Measurements from ENCODE around the gene XYLT1.

Gene XYLT1

GRCh38 chr16:17204206-17204605 lies 266.6 kb downstream of the XYLT1 start:
- no peaks in the 10 kb centered on the region for H3K9me3 ChIP-seq (replicated peaks in 1 of 11)
- H3K9ac ChIP-seq, result peak overlapping the region in 4 of 11 experiments; percentile 11 to 33 (median 22); a peak in 5 of 22 replicates
- peak overlapping the region in 5 of 11 experiments; percentile 29 to 48 (median 41); a peak in 9 of 22 replicates for H3K27ac ChIP-seq
- peaks cover 0 to 61% (median 23%) of the 10 kb centered on the region in 11 experiments; a peak in 14 of 22 replicates for H4K20me1 ChIP-seq
- H3K4me2 ChIP-seq, result peak overlapping the region; percentile 54 to 79 (median 68)
- H3K4me1 ChIP-seq, result peaks cover 29 to 42% (median 37%) of the 10 kb centered on the region in 10 experiments
- no peak for TF ChIP-seq Cebpa-rat (IDR thresholded peaks at IDR 0.05)
- no peak overlapping the region for H3K4me3 ChIP-seq
- no peaks in the 10 kb centered on the region for H3K27me3 ChIP-seq
- H3K36me3 ChIP-seq, result peaks cover 12 to 49% (median 29%) of the 10 kb centered on the region in 11 experiments

DNA sequence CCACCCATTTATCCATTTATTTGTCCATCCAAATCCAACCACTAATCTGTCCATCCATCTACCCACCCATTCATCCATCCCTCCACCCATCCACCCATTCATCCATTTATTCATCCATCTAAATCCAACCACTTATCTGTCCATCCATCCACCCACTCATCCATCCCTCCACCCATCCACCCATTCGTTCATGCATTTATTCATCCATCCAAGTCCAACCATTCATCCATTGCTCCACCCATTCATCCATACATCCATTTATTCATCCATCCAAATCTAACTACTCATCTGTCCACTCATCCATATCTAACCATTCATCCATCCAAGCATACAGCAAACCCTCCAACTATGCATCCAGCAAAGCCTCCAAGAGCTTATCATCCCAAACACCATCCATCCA lies 267.3 kb downstream of the XYLT1 start:
- no peak for TF ChIP-seq Cebpa-rat (IDR thresholded peaks at IDR 0.05)
- Histone ChIP-seq H3K4me3 (no peak overlapping the region), H3K36me3 (peaks cover 18 to 57% (median 37%) of the 10 kb centered on the region in 11 experiments), H3K4me2 (peak overlapping the region in 5 of 11 experiments; percentile 63 to 79 (median 70); a peak in 9 of 22 replicates), H4K20me1 (peaks cover 0 to 58% (median 27%) of the 10 kb centered on the region in 11 experiments; a peak in 14 of 22 replicates), H3K27me3 (no peaks in the 10 kb centered on the region), H3K27ac (no peak overlapping the region), H3K9ac (no peak overlapping the region), H3K4me1 (peaks cover 29 to 42% (median 37%) of the 10 kb centered on the region in 10 experiments), H3K9me3 (replicated peaks in 1 of 11) (no peaks in the 10 kb centered on the region)

GRCh38 chr16:17199135-17199534 lies 271.6 kb downstream of the XYLT1 start:
- H3K4me1 ChIP-seq, result peaks cover 3 to 9% (median 7%) of the 10 kb centered on the region in 10 experiments; a peak in 13 of 20 replicates
- no peak overlapping the region for H3K4me3 ChIP-seq
- no peak overlapping the region for H3K4me2 ChIP-seq
- H3K9ac ChIP-seq, result no peak overlapping the region
- H3K27ac ChIP-seq, result no peak overlapping the region
- H3K27me3 ChIP-seq, result no peaks in the 10 kb centered on the region
- TF ChIP-seq Cebpa-rat (IDR thresholded peaks at IDR 0.05), result no peak
- no peaks in the 10 kb centered on the region for H3K9me3 ChIP-seq (replicated peaks in 1 of 11)
- peaks cover 39 to 92% (median 80%) of the 10 kb centered on the region in 11 experiments for H3K36me3 ChIP-seq
- H4K20me1 ChIP-seq, result peaks cover 0 to 35% (median 21%) of the 10 kb centered on the region in 11 experiments; a peak in 11 of 22 replicates

DNA sequence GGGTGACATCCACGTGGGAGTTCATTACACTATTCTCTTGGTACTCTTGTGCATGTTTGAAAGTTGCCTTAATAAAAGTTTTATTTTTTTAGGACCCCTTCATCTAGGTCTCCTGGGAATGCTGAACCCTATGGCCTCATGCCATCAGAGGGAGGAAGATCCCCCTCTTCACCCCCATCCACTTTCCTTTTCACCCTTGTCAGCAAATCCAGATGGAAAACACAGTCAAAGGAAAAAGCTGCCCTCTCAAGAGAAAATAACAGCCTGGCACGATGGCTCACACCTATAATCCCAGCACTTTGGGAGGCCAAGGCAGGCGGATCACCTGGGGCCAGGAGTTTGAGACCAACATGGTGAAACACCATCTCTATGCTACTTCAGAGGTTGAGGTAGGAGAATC lies 274.2 kb downstream of the XYLT1 start:
- Histone ChIP-seq H3K9me3 (replicated peaks in 1 of 11) (peaks cover 0 to 2% (median 0%) of the 10 kb centered on the region in 11 experiments; a peak in 1 of 22 replicates), H3K4me2 (no peak overlapping the region), H3K9ac (no peak overlapping the region)

GRCh38 chr16:17194190-17194780 lies 276.5 kb downstream of the XYLT1 start:
- Histone ChIP-seq H3K9me3 (replicated peaks in 1 of 11) (peaks cover 0 to 3% (median 0%) of the 10 kb centered on the region in 11 experiments; a peak in 1 of 22 replicates), H3K4me1 (no peaks in the 10 kb centered on the region), H3K27me3 (no peaks in the 10 kb centered on the region), H3K27ac (no peak overlapping the region), H3K9ac (no peak overlapping the region), H3K4me3 (no peak overlapping the region), H4K20me1 (peaks cover 0 to 15% (median 7%) of the 10 kb centered on the region in 11 experiments; a peak in 8 of 22 replicates), H3K4me2 (no peak overlapping the region), H3K36me3 (peaks cover 39 to 100% (median 97%) of the 10 kb centered on the region in 11 experiments)
- no peak for TF ChIP-seq Cebpa-rat (IDR thresholded peaks at IDR 0.05)

More for the DNA sequence above, 274.2 kb downstream of the XYLT1 start:
- Histone ChIP-seq H4K20me1 (peaks cover 0 to 17% (median 8%) of the 10 kb centered on the region in 11 experiments; a peak in 8 of 22 replicates), H3K27ac (no peak overlapping the region), H3K4me1 (no peaks in the 10 kb centered on the region), H3K36me3 (peaks cover 42 to 100% (median 99%) of the 10 kb centered on the region in 11 experiments), H3K4me3 (no peak overlapping the region), H3K27me3 (no peaks in the 10 kb centered on the region)
- no peak for TF ChIP-seq Cebpa-rat (IDR thresholded peaks at IDR 0.05)

GRCh38 chr16:17193566-17194100 lies 277.1 kb downstream of the XYLT1 start:
- no peak overlapping the region for H3K9ac ChIP-seq
- no peak overlapping the region for H3K4me2 ChIP-seq
- no peak for TF ChIP-seq Cebpa-rat (IDR thresholded peaks at IDR 0.05)
- H3K9me3 ChIP-seq (replicated peaks in 1 of 11), result peaks cover 0 to 3% (median 0%) of the 10 kb centered on the region in 11 experiments; a peak in 1 of 22 replicates
- no peak overlapping the region for H3K27ac ChIP-seq
- H3K36me3 ChIP-seq, result peaks cover 35 to 100% (median 97%) of the 10 kb centered on the region in 11 experiments
- H3K4me1 ChIP-seq, result no peaks in the 10 kb centered on the region
- no peaks in the 10 kb centered on the region for H3K27me3 ChIP-seq
- peaks cover 0 to 16% (median 4%) of the 10 kb centered on the region in 11 experiments; a peak in 8 of 22 replicates for H4K20me1 ChIP-seq
- no peak overlapping the region for H3K4me3 ChIP-seq

GRCh38 chr16:17184026-17184425 lies 286.7 kb downstream of the XYLT1 start:
- TF ChIP-seq Cebpa-rat (IDR thresholded peaks at IDR 0.05), result no peak
- H3K9ac ChIP-seq, result no peak overlapping the region
- H3K4me2 ChIP-seq, result no peak overlapping the region
- H3K27me3 ChIP-seq, result no peaks in the 10 kb centered on the region
- H3K4me1 ChIP-seq, result no peaks in the 10 kb centered on the region
- no peak overlapping the region for H3K4me3 ChIP-seq
- no peak overlapping the region for H3K27ac ChIP-seq
- H4K20me1 ChIP-seq, result peaks cover 0 to 65% (median 5%) of the 10 kb centered on the region in 11 experiments; a peak in 7 of 22 replicates
- H3K9me3 ChIP-seq (replicated peaks in 1 of 11), result no peaks in the 10 kb centered on the region
- peaks cover 5 to 97% (median 88%) of the 10 kb centered on the region in 11 experiments; a peak in 21 of 22 replicates for H3K36me3 ChIP-seq

GRCh38 chr16:17177959-17178905 lies 292.5 kb downstream of the XYLT1 start:
- Histone ChIP-seq H3K4me1 (peaks cover 0 to 16% (median 11%) of the 10 kb centered on the region in 10 experiments; a peak in 17 of 20 replicates), H3K4me3 (no peak overlapping the region), H3K9ac (no peak overlapping the region), H3K4me2 (no peak overlapping the region), H3K36me3 (peaks cover 5 to 100% (median 87%) of the 10 kb centered on the region in 11 experiments; a peak in 20 of 22 replicates), H3K9me3 (replicated peaks in 1 of 11) (peaks cover 0 to 11% (median 0%) of the 10 kb centered on the region in 11 experiments; a peak in 4 of 22 replicates), H4K20me1 (peaks cover 0 to 72% (median 0%) of the 10 kb centered on the region in 11 experiments; a peak in 7 of 22 replicates), H3K27me3 (no peaks in the 10 kb centered on the region), H3K27ac (no peak overlapping the region)
- TF ChIP-seq Cebpa-rat (IDR thresholded peaks at IDR 0.05), result no peak
